Astrocyte of the cerebellum (primary cell): ENCODE results near the gene MTUS2.

Experiments
- DNase-seq: peaks from one replicate; pipeline ENCODE4 v3.0.0-alpha.2; 2011; ENCODE audit warnings: low read depth
- H3K4me3 ChIP-seq: 2 replicates; pipeline ENCODE4 v1.5.1; 2011; ENCODE audit warnings: mild to moderate bottlenecking, low read depth, low read length, moderate library complexity
- in situ Hi-C: cut with HindIII; loops from 2 replicates; pipeline ENCODE4 v1.10.0; 2017; ENCODE audit warnings: low sequenced_read_pairs
- TF ChIP-seq, protein P1 (sequence below): IDR thresholded peaks from 2 replicates; pipeline ENCODE4 v1.5.1; 2012; ENCODE audit warnings: low read length, low read depth, moderate library complexity, mild to moderate bottlenecking; ENCODE audit errors: missing control alignments

The MTUS2 gene

GRCh38 chr13:29508130-29508875 lies 688.2 kb downstream of the MTUS2 start:
- no peak overlapping the region for H3K4me3 ChIP-seq

GRCh38 chr13:29508876-29509252 lies 688.7 kb downstream of the MTUS2 start:
- DNase-seq, result no peak
- H3K4me3 ChIP-seq, result no peak overlapping the region
- in situ Hi-C loops, result no loop called here
- TF ChIP-seq, protein P1, sequence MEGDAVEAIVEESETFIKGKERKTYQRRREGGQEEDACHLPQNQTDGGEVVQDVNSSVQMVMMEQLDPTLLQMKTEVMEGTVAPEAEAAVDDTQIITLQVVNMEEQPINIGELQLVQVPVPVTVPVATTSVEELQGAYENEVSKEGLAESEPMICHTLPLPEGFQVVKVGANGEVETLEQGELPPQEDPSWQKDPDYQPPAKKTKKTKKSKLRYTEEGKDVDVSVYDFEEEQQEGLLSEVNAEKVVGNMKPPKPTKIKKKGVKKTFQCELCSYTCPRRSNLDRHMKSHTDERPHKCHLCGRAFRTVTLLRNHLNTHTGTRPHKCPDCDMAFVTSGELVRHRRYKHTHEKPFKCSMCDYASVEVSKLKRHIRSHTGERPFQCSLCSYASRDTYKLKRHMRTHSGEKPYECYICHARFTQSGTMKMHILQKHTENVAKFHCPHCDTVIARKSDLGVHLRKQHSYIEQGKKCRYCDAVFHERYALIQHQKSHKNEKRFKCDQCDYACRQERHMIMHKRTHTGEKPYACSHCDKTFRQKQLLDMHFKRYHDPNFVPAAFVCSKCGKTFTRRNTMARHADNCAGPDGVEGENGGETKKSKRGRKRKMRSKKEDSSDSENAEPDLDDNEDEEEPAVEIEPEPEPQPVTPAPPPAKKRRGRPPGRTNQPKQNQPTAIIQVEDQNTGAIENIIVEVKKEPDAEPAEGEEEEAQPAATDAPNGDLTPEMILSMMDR, result no peak

More at GRCh38 chr13:29508130-29508875, 688.2 kb downstream of the MTUS2 start:
- DNase-seq, result peak; percentile 79
- in situ Hi-C loops, result no loop called here
- TF ChIP-seq, protein P1, result peak; percentile 96

DNA sequence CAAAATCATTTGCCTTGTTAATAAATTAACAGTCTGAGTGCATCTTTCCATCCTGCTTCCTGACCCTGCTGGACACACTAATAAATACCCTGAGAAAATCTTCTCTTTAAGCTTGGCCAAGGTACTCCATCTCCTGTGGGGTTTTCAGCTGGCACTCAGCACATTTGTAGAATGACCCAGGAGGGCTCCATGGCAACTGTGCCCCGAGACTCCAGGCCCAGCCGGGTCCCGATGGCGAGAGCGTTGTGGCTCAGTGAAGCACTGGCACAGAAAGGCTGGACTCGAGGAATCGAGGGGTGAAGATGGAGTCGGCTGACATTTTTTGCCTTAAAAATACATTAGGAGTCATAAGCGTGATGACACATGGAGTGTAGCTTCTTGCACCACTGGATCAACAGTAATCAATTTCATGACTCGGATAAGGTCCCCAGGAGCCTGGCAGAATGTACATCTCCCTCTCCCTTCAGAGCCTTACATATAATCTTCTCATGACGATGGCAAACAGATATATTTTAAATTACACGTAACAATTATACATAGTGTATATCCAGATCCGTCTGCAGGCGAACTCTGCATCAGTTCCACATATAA lies 690.0 kb downstream of the MTUS2 start:
- TF ChIP-seq, protein P1, result no peak
- no peak for DNase-seq
- in situ Hi-C loops, result no loop called here
- H3K4me3 ChIP-seq, result no peak overlapping the region

- in situ Hi-C loops, result no loop called here
- no peak for DNase-seq
- TF ChIP-seq, protein P1, result no peak
- H3K4me3 ChIP-seq, result no peak overlapping the region
Measured at GRCh38 chr13:29510651-29511084, 690.5 kb downstream of the MTUS2 start.

DNA sequence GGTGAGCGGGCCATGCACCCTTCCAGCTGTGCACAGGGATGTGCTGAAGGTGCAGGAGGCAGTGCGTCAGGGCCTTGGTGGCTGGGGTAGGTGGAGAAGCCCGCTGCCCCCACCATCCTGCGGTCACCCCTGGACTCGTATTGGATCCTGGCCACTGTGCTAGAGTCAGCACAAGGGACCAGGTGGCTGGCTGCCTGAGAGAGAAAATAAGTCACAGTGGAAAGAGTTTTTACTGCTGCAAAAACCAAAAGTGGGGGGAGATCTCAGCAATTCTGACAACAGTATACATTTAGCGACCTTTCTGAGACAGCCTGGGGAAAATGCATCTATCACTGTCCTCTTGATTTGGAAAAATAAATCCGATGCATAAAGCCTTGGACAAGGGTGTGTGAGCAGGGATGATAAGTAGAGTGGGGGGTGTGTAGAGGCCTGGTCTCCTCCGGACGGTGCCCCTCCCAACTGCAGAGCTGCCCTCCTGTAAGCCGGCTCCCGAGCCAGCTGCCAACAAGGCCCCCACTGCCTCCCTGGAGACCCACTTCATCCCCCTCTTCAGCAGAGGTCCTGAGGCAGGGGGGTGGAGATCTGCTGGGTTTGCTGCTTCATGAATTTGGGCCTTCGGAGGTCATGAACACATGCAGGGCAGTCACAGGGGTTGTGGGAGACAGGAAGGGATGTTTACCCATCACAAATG lies 691.1 kb downstream of the MTUS2 start:
- TF ChIP-seq, protein P1, result no peak
- in situ Hi-C loops, result no loop called here
- H3K4me3 ChIP-seq, result no peak overlapping the region
- DNase-seq, result no peak

- TF ChIP-seq, protein P1, result no peak
- in situ Hi-C loops, result no loop called here
- DNase-seq, result no peak
- no peak overlapping the region for H3K4me3 ChIP-seq
Measured at GRCh38 chr13:29511980-29512379, 691.8 kb downstream of the MTUS2 start.
